OCI-LY1 (cell line): ENCODE data around the gene PDE6D.

Experiments used
- H2AFZ ChIP-seq: fragments of 200-600 bp; sonication (generic), shearing (Covaris generic); 2 replicates; pipeline ENCODE4 v1.6.0; 2014; ENCODE audit warnings: antibody characterized with exemption, mild to moderate bottlenecking, low read length
- H3F3A ChIP-seq: fragments of 200-600 bp; sonication (generic), shearing (Covaris generic); 2 replicates; pipeline ENCODE4 v1.6.0; 2014; ENCODE audit warnings: mild to moderate bottlenecking, antibody characterized with exemption, low read length, moderate library complexity; ENCODE audit not compliant: insufficient read depth
- H3K27ac ChIP-seq: fragments of 200-600 bp; sonication (generic); 2 replicates; pipeline ENCODE4 v1.5.1; 2014; ENCODE audit warnings: low read length, mixed run types, mild to moderate bottlenecking, low read depth; ENCODE audit not compliant: poor library complexity, severe bottlenecking
- H3K27me3 ChIP-seq: fragments of 200-600 bp; sonication (generic); 2 replicates; pipeline ENCODE4 v1.6.0; 2014; ENCODE audit warnings: antibody characterized with exemption, mild to moderate bottlenecking, low read length, moderate library complexity; ENCODE audit not compliant: insufficient read depth
- H3K36me3 ChIP-seq: fragments of 200-600 bp; sonication (generic); 2 replicates; pipeline ENCODE4 v1.6.1; 2014; ENCODE audit warnings: mild to moderate bottlenecking, antibody characterized with exemption, low read length, moderate library complexity, mixed read lengths; ENCODE audit not compliant: insufficient read depth
- H3K4me1 ChIP-seq: fragments of 200-600 bp; sonication (generic); 2 replicates; pipeline ENCODE4 v1.5.1; 2014; ENCODE audit warnings: mild to moderate bottlenecking, low read length, moderate library complexity; ENCODE audit not compliant: insufficient read depth, severe bottlenecking
- H3K4me2 ChIP-seq: fragments of 200-600 bp; sonication (generic), shearing (Covaris generic); 2 replicates; pipeline ENCODE4 v1.6.1; 2014; ENCODE audit warnings: low read length
- H3K4me3 ChIP-seq: fragments of 200-600 bp; sonication (generic); 2 replicates; pipeline ENCODE4 v1.5.1; 2014; ENCODE audit warnings: low read length, low read depth, mild to moderate bottlenecking, mixed read lengths; ENCODE audit not compliant: poor library complexity, severe bottlenecking
- H3K79me2 ChIP-seq: fragments of 200-600 bp; shearing (Covaris generic); 2 replicates; pipeline ENCODE4 v1.6.1; 2016; ENCODE audit warnings: mixed run types, low read length, mixed read lengths; ENCODE audit not compliant: insufficient read depth
- H3K9ac ChIP-seq: fragments of 200-600 bp; sonication (generic), shearing (Covaris generic); 2 replicates; pipeline ENCODE4 v1.6.1; 2014; ENCODE audit warnings: mild to moderate bottlenecking, low read length, mixed read lengths
- H3K9me2 ChIP-seq: fragments of 200-600 bp; sonication (generic), shearing (Covaris generic); 2 replicates; pipeline ENCODE4 v1.6.1; 2014; ENCODE audit warnings: low read depth, mild to moderate bottlenecking, low read length, mixed read lengths
- H3K9me3 ChIP-seq: fragments of 200-600 bp; shearing (Covaris generic); 2 replicates; pipeline ENCODE4 v1.6.1; 2014; ENCODE audit warnings: low read length, mixed read lengths
- H4K20me1 ChIP-seq: fragments of 200-600 bp; sonication (generic), shearing (Covaris generic); 2 replicates; pipeline ENCODE4 v1.6.0; 2016; ENCODE audit warnings: mild to moderate bottlenecking, low read length; ENCODE audit not compliant: insufficient read depth
- EZH2 ChIP-seq: fragments of 200-600 bp; sonication (generic), shearing (Covaris generic); IDR thresholded peaks from 2 replicates; pipeline ENCODE4 v1.8.0; 2017; ENCODE audit warnings: borderline replicate concordance, mixed run types, mild to moderate bottlenecking, antibody characterized with exemption, low read length, moderate library complexity, mixed read lengths
- TF ChIP-seq, protein P1 (sequence below): fragments of 200-600 bp; sonication (generic), shearing (Covaris generic); IDR thresholded peaks from 2 replicates; pipeline ENCODE4 v1.5.1; 2017; ENCODE audit warnings: mild to moderate bottlenecking, antibody characterized with exemption, low read length, moderate library complexity, mixed read lengths

The PDE6D gene

DNA sequence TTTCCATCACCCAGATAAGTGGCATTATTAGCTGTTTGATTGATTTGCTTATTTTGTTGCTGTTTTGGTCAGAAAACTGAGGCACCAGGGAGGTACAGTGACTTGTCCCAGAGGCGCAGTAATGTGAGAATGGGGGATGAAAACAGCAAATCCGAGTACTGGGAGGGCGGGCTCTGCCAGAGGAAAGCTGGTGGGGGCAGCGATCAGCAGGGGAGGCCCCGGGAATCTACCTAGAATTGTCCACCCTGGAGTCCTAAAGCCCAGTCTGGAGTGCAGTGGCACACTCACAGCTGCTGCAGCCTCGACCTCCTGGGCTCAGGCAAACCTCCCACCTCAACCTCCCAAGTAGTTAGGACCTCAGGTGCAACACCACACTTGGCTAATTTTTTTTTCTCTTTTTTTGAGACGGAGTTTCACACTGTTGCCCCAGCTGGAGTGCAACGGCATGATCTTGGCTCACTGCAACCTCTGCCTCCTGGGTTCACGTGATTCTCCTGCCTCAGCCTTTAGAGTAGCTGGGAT lies 89.8 kb downstream of the PDE6D start:
- Histone ChIP-seq H3K4me3 (no peak overlapping the region), H3K4me2 (no peak overlapping the region), H2AFZ (no peak overlapping the region), H3K9me2 (no peaks in the 10 kb centered on the region), H3K36me3 (no peaks in the 10 kb centered on the region), H3F3A (no peaks in the 10 kb centered on the region), H3K27ac (no peak overlapping the region), H3K79me2 (no peaks in the 10 kb centered on the region), H4K20me1 (no peaks in the 10 kb centered on the region), H3K4me1 (peaks cover 14% of the 10 kb centered on the region), H3K9me3 (no peaks in the 10 kb centered on the region), H3K27me3 (peaks cover 4% of the 10 kb centered on the region; the same call in 1 of the 2 replicates), H3K9ac (no peak overlapping the region)
- TF ChIP-seq, protein P1, sequence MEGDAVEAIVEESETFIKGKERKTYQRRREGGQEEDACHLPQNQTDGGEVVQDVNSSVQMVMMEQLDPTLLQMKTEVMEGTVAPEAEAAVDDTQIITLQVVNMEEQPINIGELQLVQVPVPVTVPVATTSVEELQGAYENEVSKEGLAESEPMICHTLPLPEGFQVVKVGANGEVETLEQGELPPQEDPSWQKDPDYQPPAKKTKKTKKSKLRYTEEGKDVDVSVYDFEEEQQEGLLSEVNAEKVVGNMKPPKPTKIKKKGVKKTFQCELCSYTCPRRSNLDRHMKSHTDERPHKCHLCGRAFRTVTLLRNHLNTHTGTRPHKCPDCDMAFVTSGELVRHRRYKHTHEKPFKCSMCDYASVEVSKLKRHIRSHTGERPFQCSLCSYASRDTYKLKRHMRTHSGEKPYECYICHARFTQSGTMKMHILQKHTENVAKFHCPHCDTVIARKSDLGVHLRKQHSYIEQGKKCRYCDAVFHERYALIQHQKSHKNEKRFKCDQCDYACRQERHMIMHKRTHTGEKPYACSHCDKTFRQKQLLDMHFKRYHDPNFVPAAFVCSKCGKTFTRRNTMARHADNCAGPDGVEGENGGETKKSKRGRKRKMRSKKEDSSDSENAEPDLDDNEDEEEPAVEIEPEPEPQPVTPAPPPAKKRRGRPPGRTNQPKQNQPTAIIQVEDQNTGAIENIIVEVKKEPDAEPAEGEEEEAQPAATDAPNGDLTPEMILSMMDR: no peak
- TF ChIP-seq EZH2: no peak

DNA sequence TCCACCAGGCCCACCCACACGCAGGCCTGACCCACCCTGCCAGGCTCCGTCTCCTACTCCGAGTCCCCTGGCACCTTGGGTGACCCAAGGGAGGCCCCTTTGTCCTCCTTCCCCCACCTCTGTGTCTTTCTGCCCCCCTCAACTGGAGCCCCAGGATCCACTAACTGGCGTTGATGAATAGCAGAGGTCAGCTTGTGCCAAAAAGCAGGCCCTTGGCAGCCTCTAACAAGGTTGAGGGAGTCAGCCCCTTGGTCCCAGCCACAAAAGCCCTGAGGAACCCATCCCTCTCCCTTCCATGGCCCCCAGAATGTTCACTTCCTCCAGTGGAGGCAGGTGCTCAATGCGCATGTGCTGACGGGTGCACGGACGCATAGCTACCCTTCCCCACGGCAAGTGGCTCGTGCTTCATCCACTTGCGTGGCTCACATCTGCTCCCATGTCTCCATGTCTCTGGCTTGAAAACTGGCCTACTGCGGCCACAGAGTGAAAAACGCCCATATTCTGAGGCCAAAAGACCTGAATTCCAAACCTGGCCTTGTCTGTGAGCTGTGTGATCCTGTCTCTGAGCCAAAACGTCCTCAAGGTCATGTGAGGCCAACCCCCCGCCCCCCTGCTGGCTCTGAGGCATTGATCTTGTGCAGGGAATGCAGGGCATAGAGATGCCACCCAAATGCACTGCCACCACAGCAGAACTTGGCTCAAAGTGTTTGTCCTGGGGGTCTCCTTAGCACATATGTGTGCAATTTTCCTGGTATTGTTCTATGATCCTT lies 91.8 kb downstream of the PDE6D start:
- Histone ChIP-seq H3K9me3 (no peaks in the 10 kb centered on the region), H3K4me2 (no peak overlapping the region), H3K9me2 (no peaks in the 10 kb centered on the region), H3K27me3 (peaks cover 4% of the 10 kb centered on the region; the same call in 1 of the 2 replicates), H3K4me1 (peaks cover 35% of the 10 kb centered on the region), H2AFZ (no peak overlapping the region), H3K36me3 (no peaks in the 10 kb centered on the region), H3K27ac (no peak overlapping the region), H3K4me3 (no peak overlapping the region), H4K20me1 (no peaks in the 10 kb centered on the region), H3K79me2 (no peaks in the 10 kb centered on the region), H3K9ac (no peak overlapping the region), H3F3A (no peaks in the 10 kb centered on the region)
- TF ChIP-seq, protein P1: no peak
- no peak for TF ChIP-seq EZH2

DNA sequence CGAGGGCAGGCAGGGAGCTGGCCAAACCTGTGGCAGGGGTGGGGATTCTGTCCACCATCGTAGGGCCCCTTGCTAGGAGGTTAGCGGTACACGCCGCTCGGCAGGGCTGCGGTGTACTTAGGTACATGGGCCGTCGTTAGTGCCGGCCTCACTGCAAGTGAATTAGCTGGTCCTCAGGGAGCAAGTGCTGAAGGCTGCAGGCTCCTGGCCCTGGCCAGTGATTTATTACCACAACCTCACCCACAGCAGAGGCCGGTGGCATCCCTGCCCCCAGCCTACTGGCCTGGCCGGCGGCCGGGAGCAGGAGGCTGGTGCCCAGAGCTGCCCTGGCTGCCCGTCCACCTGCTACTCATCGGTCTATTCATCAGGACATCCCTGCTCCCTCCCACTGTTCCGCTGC lies 92.4 kb downstream of the PDE6D start:
- H3K9ac ChIP-seq: no peak overlapping the region
- peaks cover 40% of the 10 kb centered on the region for H3K4me1 ChIP-seq
- no peak overlapping the region for H2AFZ ChIP-seq
- TF ChIP-seq, protein P1: no peak
- H3K36me3 ChIP-seq: no peaks in the 10 kb centered on the region
- no peaks in the 10 kb centered on the region for H3K9me2 ChIP-seq
- peaks cover 4% of the 10 kb centered on the region; the same call in 1 of the 2 replicates for H3K27me3 ChIP-seq
- no peaks in the 10 kb centered on the region for H3F3A ChIP-seq
- H4K20me1 ChIP-seq: no peaks in the 10 kb centered on the region
- H3K79me2 ChIP-seq: no peaks in the 10 kb centered on the region
- no peak overlapping the region for H3K27ac ChIP-seq
- no peak overlapping the region for H3K4me2 ChIP-seq
- no peak overlapping the region for H3K4me3 ChIP-seq
- no peaks in the 10 kb centered on the region for H3K9me3 ChIP-seq
